PC-9 (cell line): ENCODE results near the gene RBCK1. TPM values are rescaled to one million over a fixed set of nuclear protein-coding genes. Genes with fewer than 3 reads are reported as not detected.
A peak's percentile ranks its signal among the peaks of the same experiment; 100 is the strongest.
"Not testable (repeated sequence)": the region's sequence is repeated elsewhere in the genome, so short reads cannot be mapped to it uniquely, and the experiment has no call there.

Experiments used
- BruUV-seq: library from RNA; stranded (reverse); fragments of 400-500 nt; replicated peaks from 2 replicates; lab custom pipeline; 2021; lab: Mats Ljungman, UMichigan
- CTCF ChIA-PET: fragments of 300-600 bp; sonication (Branson Sonifier 250); formaldehyde crosslinking; loops from one replicate; lab custom pipeline; 2022; ENCODE audit warnings: antibody characterized with exemption; lab: Charles Lee
- POLR2A ChIA-PET: fragments of 300-600 bp; sonication (Branson Sonifier 250); formaldehyde crosslinking; loops from one replicate; lab custom pipeline; 2022; ENCODE audit warnings: antibody characterized with exemption; ENCODE audit not compliant: unreplicated experiment; lab: Charles Lee
- DNase-seq, 2 experiments: peaks; one replicate each; pipeline versions ENCODE4 v3.0.0 to v3.0.0-alpha.2; 2015 to 2022; ENCODE audit warnings: mixed read lengths in 1 of 2
- H2AFZ ChIP-seq: fragments of 200-600 bp; sonication (generic); 2 replicates; pipeline ENCODE4 v1.8.1; 2017; ENCODE audit warnings: antibody characterized with exemption
- H3F3A ChIP-seq: fragments of 200-600 bp; sonication (generic); 2 replicates; pipeline ENCODE4 v1.8.1; 2017; ENCODE audit warnings: antibody characterized with exemption, mild to moderate bottlenecking, low read depth; ENCODE audit not compliant: insufficient read depth
- H3K27ac ChIP-seq: fragments of 200-600 bp; sonication (generic); 2 replicates; pipeline ENCODE4 v1.6.1; 2016; ENCODE audit warnings: mixed run types
- H3K27me3 ChIP-seq: fragments of 200-600 bp; sonication (generic); 2 replicates; pipeline ENCODE4 v1.6.1; 2016; ENCODE audit warnings: low read depth, mixed run types; ENCODE audit not compliant: insufficient read depth
- H3K36me3 ChIP-seq: fragments of 200-600 bp; sonication (generic); 2 replicates; pipeline ENCODE4 v1.6.1; 2016; ENCODE audit warnings: low read depth, mixed run types
- H3K4me1 ChIP-seq: fragments of 200-600 bp; sonication (generic); replicated peaks from 2 replicates; pipeline ENCODE4 v1.6.1; 2016; ENCODE audit warnings: mixed run types; ENCODE audit not compliant: insufficient read depth
- H3K4me2 ChIP-seq: fragments of 200-600 bp; sonication (generic); 2 replicates; pipeline ENCODE4 v1.6.1; 2017; ENCODE audit warnings: mixed run types
- H3K4me3 ChIP-seq: fragments of 200-600 bp; sonication (generic); 2 replicates; pipeline ENCODE4 v1.6.1; 2016; ENCODE audit warnings: mixed run types
- H3K79me2 ChIP-seq: fragments of 200-600 bp; sonication (generic); 2 replicates; pipeline ENCODE4 v1.6.1; 2017; ENCODE audit warnings: low read depth, mixed run types
- H3K9me2 ChIP-seq: fragments of 200-600 bp; sonication (generic); 2 replicates; pipeline ENCODE4 v1.8.1; 2017; ENCODE audit warnings: mild to moderate bottlenecking; ENCODE audit not compliant: insufficient read depth
- H3K9me3 ChIP-seq: fragments of 200-600 bp; sonication (generic); 2 replicates; pipeline ENCODE4 v1.8.1; 2016; ENCODE audit warnings: low read depth; ENCODE audit not compliant: insufficient read depth
- H4K20me1 ChIP-seq: fragments of 200-600 bp; sonication (generic); 2 replicates; pipeline ENCODE4 v1.8.1; 2017; ENCODE audit not compliant: insufficient read depth
- CTCF ChIP-seq: fragments of 200-600 bp; sonication (generic); conservative IDR thresholded peaks from 2 replicates; pipeline ENCODE4 v1.6.1; 2017; ENCODE audit warnings: mixed run types, antibody characterized with exemption, mild to moderate bottlenecking, moderate library complexity
- EZH2 ChIP-seq: fragments of 200-600 bp; sonication (generic); IDR thresholded peaks from 2 replicates; pipeline ENCODE4 v1.8.0; 2017; ENCODE audit warnings: antibody characterized with exemption, low read depth
- intact Hi-C: fragments of 100-400 bp; cut with micrococcal nuclease; formaldehyde crosslinking; loops from one replicate; pipeline ENCODE4 v1.10.0; 2022; ENCODE audit not compliant: unreplicated experiment
- total RNA-seq: library from RNA; stranded (reverse); gene quantifications from 2 replicates; pipeline ENCODE4 v1.2.3, GENCODE V29; 2021

The RBCK1 gene
- total RNA-seq, 1 experiment from 2014 or later: 176 TPM

GRCh38 chr20:444862-445426, 36.8 kb downstream of the RBCK1 start:
- no TSS peak for BruUV-seq
- TF ChIP-seq EZH2 (no peak), CTCF (no peak)
- peaks cover 12% of the 10 kb centered on the region for H3K4me1 ChIP-seq
- no peak for DNase-seq
- H3K79me2 ChIP-seq: peaks cover 11% of the 10 kb centered on the region
- H3K36me3 ChIP-seq: peaks cover 26% of the 10 kb centered on the region
- no peaks in the 10 kb centered on the region for H3K9me2 ChIP-seq
- H3F3A ChIP-seq: peaks cover 6% of the 10 kb centered on the region; the same call in 1 of the 2 replicates
- H4K20me1 ChIP-seq: peaks cover 28% of the 10 kb centered on the region
- H2AFZ ChIP-seq: no peak overlapping the region
- intact Hi-C loops: no loop called here
- ChIA-PET POLR2A (no interaction called here), CTCF (interaction anchor here (0.7 kb wide), 1 partner anchor 323 kb away, joined by 4 read pairs; the partner anchor contains the start of gene SLC52A3)
- no peak overlapping the region for H3K4me2 ChIP-seq
- peak overlapping the region; percentile 13; the same call in 1 of the 2 replicates for H3K27ac ChIP-seq
- H3K9me3 ChIP-seq: no peaks in the 10 kb centered on the region
- no peaks in the 10 kb centered on the region for H3K27me3 ChIP-seq
- H3K4me3 ChIP-seq: no peak overlapping the region

- peaks cover 6% of the 10 kb centered on the region; the same call in 1 of the 2 replicates for H3F3A ChIP-seq
- H3K4me3 ChIP-seq: no peak overlapping the region
- H2AFZ ChIP-seq: no peak overlapping the region
- no peaks in the 10 kb centered on the region for H3K27me3 ChIP-seq
- no TSS peak for BruUV-seq
- H3K4me2 ChIP-seq: no peak overlapping the region
- TF ChIP-seq EZH2 (no peak), CTCF (no peak)
- peaks cover 23% of the 10 kb centered on the region for H3K36me3 ChIP-seq
- peaks cover 18% of the 10 kb centered on the region for H3K79me2 ChIP-seq
- no peaks in the 10 kb centered on the region for H3K9me2 ChIP-seq
- peak overlapping the region; percentile 13; the same call in 1 of the 2 replicates for H3K27ac ChIP-seq
- no peaks in the 10 kb centered on the region for H3K9me3 ChIP-seq
- intact Hi-C loops: no loop called here
- CTCF ChIA-PET: interaction anchor here (0.6 to 0.7 kb wide), 3 partner anchors 14 to 323 kb away, joined by 3 to 4 read pairs (median 4); partner anchors contain the start of gene SLC52A3
- POLR2A ChIA-PET: interaction anchor here (0.6 kb wide), 1 partner anchor 14 kb away, joined by 3 read pairs; no protein-coding TSS in a partner anchor
- DNase-seq: no peak
- peaks cover 35% of the 10 kb centered on the region for H4K20me1 ChIP-seq
- H3K4me1 ChIP-seq: peaks cover 12% of the 10 kb centered on the region
These were observed 37.6 kb downstream of the RBCK1 start for GRCh38 chr20:445514-446336.

- peaks cover 16% of the 10 kb centered on the region for H3K4me1 ChIP-seq
- peaks cover 65% of the 10 kb centered on the region for H3K79me2 ChIP-seq
- H3K27me3 ChIP-seq, H2AFZ ChIP-seq, BruUV-seq, H3K9me2 ChIP-seq, H3K27ac ChIP-seq, H3K4me2 ChIP-seq, intact Hi-C loops, CTCF ChIA-PET, H3K4me3 ChIP-seq, H3K36me3 ChIP-seq, DNase-seq, H3K9me3 ChIP-seq, H3F3A ChIP-seq: not testable (repeated sequence)
- peaks cover 27% of the 10 kb centered on the region for H4K20me1 ChIP-seq
- POLR2A ChIA-PET: interaction anchor here (0.7 kb wide), 1 partner anchor 1680 kb away, joined by 7 read pairs; no protein-coding TSS in a partner anchor
These were observed 43.9 kb downstream of the RBCK1 start for GRCh38 chr20:452021-452420.
